K562 (cell line): ENCODE results near the gene KCNAB1. TPM values are rescaled to one million over a fixed set of nuclear protein-coding genes. Genes with fewer than 3 reads are reported as not detected.
A peak's percentile ranks its signal among the peaks of the same experiment; 100 is the strongest.

Experiments
- ATF2 ChIP-seq: sonication (generic); formaldehyde crosslinking; IDR thresholded peaks from 2 replicates; pipeline ENCODE4 v1.8.1; 2022; ENCODE audit warnings: missing genetic modification reagents
- BCOR ChIP-seq: fragments of 450-650 bp; IDR thresholded peaks from 2 replicates; pipeline ENCODE4 v1.6.1; 2016
- BDP1 ChIP-seq: IDR thresholded peaks from 3 replicates; pipeline ENCODE4 v1.6.1; 2011; ENCODE audit not compliant: insufficient read length, insufficient read depth
- CREM ChIP-seq: IDR thresholded peaks from 2 replicates; pipeline ENCODE4 v1.6.1; 2014; ENCODE audit warnings: antibody characterized with exemption, low read depth
- ETV6 ChIP-seq, 3 experiments: fragments of 150-350 bp in 1 of 3; sonication (generic) in 1 of 3; formaldehyde crosslinking in 1 of 3; IDR thresholded peaks; 2 replicates each; pipeline versions ENCODE4 v1.6.1 to v1.8.0; 2014 to 2022; ENCODE audit warnings: borderline replicate concordance in 2 of 3, low read depth in 2 of 3, antibody characterized with exemption in 1 of 3, low read length in 1 of 3, mild to moderate bottlenecking in 1 of 3, missing genetic modification reagents in 1 of 3
- FOXA3 ChIP-seq, 2 experiments: fragments of 450-650 bp in 1 of 2; sonication (generic) in 1 of 2; formaldehyde crosslinking; IDR thresholded peaks in 1 of 2; conservative IDR thresholded peaks in 1 of 2; 2 replicates each; pipeline versions ENCODE4 v1.4.0 to v1.8.0; 2020 to 2022; ENCODE audit warnings: mild to moderate bottlenecking in 2 of 2, missing genetic modification reagents in 1 of 2
- MIER1 ChIP-seq: fragments of 450-650 bp; IDR thresholded peaks from 2 replicates; pipeline ENCODE4 v1.6.1; 2016; ENCODE audit warnings: antibody characterized with exemption, mild to moderate bottlenecking, low read depth
- NR2C2 ChIP-seq, 2 experiments: fragments of 200-800 bp in 1 of 2; sonication (Bioruptor generic) in 1 of 2; sonication (generic) in 1 of 2; formaldehyde crosslinking in 1 of 2; IDR thresholded peaks; 2 replicates each; pipeline versions ENCODE4 v1.6.1 to v1.8.0; 2016 to 2022; ENCODE audit warnings: mild to moderate bottlenecking in 1 of 2, missing compliant biosample characterization in 1 of 2, missing genetic modification characterization in 1 of 2, missing genetic modification reagents in 1 of 2
- POLR2AphosphoS2 ChIP-seq: IDR thresholded peaks from 2 replicates; pipeline ENCODE4 v1.6.1; 2012; ENCODE audit warnings: low read length, improper control_type of control experiment
- TCF3 ChIP-seq: sonication (generic); formaldehyde crosslinking; IDR thresholded peaks from 2 replicates; pipeline ENCODE4 v1.4.0; 2020; ENCODE audit warnings: mild to moderate bottlenecking, missing genetic modification reagents
- ZNF124 ChIP-seq: sonication (generic); formaldehyde crosslinking; IDR thresholded peaks from 2 replicates; pipeline ENCODE4 v1.8.1; 2022; ENCODE audit warnings: missing genetic modification reagents
- ZNF507 ChIP-seq: conservative IDR thresholded peaks from 2 replicates; pipeline ENCODE4 v1.6.1; 2017; ENCODE audit warnings: missing genetic modification characterization, missing compliant biosample characterization
- ZNF551 ChIP-seq: fragments of 250-450 bp; sonication (Bioruptor Pico); IDR thresholded peaks from 2 replicates; pipeline ENCODE4 v1.5.0; 2021; ENCODE audit warnings: mild to moderate bottlenecking, moderate library complexity
- ZNF589 ChIP-seq: fragments of 200-800 bp; sonication (Bioruptor generic); IDR thresholded peaks from 2 replicates; pipeline ENCODE4 v1.6.1; 2016; ENCODE audit warnings: low read depth, missing genetic modification characterization, missing compliant biosample characterization
- ZNF696 ChIP-seq: fragments of 250-450 bp; sonication (Bioruptor Pico); conservative IDR thresholded peaks from 2 replicates; pipeline ENCODE4 v1.4.0; 2020; ENCODE audit warnings: mild to moderate bottlenecking, moderate library complexity
- polyA plus RNA-seq, 8 experiments: library from polyadenylated mRNA; depleted of rRNA in 4 of 8; stranded (reverse) in 5 of 8; unstranded in 3 of 8; fragments of >200 nt; fragmentation: Nextera tagmentation in 2 of 8; fragmentation: Illumina TruSeq in 1 of 8; extraction: Ambion mirVana in 2 of 8; extraction: Trizol in 1 of 8; gene quantifications; 2 replicates each; pipeline versions ENCODE4 v1.2.1 to v1.2.3, GENCODE V29; 2011 to 2014; ENCODE audit warnings: inconsistent platforms in 1 of 8, missing spikeins in 1 of 8
- total RNA-seq, 7 experiments: library from RNA; depleted of rRNA in 6 of 7; stranded (reverse); fragments of >200 nt in 6 of 7; fragmentation: Illumina TruSeq in 2 of 7; extraction: Trizol in 2 of 7; gene quantifications; 2 replicates each; pipeline versions ENCODE4 v1.2.1 to v1.2.3, GENCODE V29; 2011 to 2021; ENCODE audit warnings: low replicate concordance in 1 of 7
- TF ChIP-seq, protein P1 (sequence below): fragments of 250-450 bp; sonication (Bioruptor Pico); IDR thresholded peaks from 2 replicates; pipeline ENCODE4 v1.4.0; 2020

KCNAB1 gene
- total and polyA plus RNA-seq, 9 of the 15 experiments (the other 6 are each of a cell fraction or from before 2014, with no cell fraction given): 0.14 to 1.2 (median 0.51) TPM

DNA sequence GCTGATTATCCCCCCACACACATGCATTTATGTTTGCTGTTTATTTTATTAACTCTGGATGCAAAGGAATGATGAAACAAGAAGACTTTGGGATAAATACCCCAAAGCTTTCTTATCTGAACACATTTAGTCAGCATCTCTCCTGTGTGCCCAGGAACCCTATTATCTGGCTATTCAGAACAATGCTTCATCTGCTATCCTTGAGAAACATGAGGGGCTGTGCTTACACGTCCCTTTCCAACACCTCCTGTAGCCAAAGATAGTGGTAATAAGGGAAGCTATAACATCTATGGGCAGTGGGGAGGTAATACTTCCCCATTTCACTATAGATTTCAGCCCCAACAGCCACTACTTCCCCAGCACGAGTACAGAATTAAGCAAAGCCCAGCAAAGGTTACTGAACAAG lies 339.8 kb downstream of the KCNAB1 start (continued):
- TF ChIP-seq MIER1 (no peak), ZNF124 (CRISPR knock-in tag) (no peak), ZNF696 (CRISPR knock-in tag) (no peak), POLR2AphosphoS2 (no peak), NR2C2 (CRISPR knock-in tag; IDR thresholded peaks at IDR 0.05) (no peak), NR2C2 (tag; IDR thresholded peaks at IDR 0.05) (no peak), BCOR (peak; percentile 79), ZNF589 (CRISPR knock-in tag) (peak; percentile 80; the same call in 1 of the 2 replicates), ETV6 (IDR thresholded peaks at IDR 0.05; ENCODE audit: borderline replicate concordance in 1 of 2, low read depth in 2 of 2, low read length in 1 of 2) (peak in 1 of 2 experiments; percentile 54; a peak in 1 of 4 replicates), ETV6 (CRISPR knock-in tag; IDR thresholded peaks at IDR 0.05; ENCODE audit: borderline replicate concordance) (no peak), FOXA3 (CRISPR knock-in tag; conservative IDR thresholded peaks at IDR 0.05 in 1 of 2, IDR thresholded peaks at IDR 0.05 in 1 of 2) (peak; percentile 61 to 72; a peak in 3 of 4 replicates), TCF3 (CRISPR knock-in tag) (peak; percentile 98), ATF2 (CRISPR knock-in tag) (no peak), ZNF507 (tag) (no peak), BDP1 (no peak), ZNF551 (CRISPR knock-in tag) (no peak), CREM (peak; percentile 77)
- TF ChIP-seq, protein P1, sequence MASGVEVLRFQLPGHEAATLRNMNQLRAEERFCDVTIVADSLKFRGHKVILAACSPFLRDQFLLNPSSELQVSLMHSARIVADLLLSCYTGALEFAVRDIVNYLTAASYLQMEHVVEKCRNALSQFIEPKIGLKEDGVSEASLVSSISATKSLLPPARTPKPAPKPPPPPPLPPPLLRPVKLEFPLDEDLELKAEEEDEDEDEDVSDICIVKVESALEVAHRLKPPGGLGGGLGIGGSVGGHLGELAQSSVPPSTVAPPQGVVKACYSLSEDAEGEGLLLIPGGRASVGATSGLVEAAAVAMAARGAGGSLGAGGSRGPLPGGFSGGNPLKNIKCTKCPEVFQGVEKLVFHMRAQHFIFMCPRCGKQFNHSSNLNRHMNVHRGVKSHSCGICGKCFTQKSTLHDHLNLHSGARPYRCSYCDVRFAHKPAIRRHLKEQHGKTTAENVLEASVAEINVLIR (CRISPR knock-in tag): no peak
